ENCODE measurements around the gene DYNC2H1.

DYNC2H1 gene

GRCh38 chr11:103354656-103355055 is 245.4 kb downstream of the DYNC2H1 start (continued):
- TF ChIP-seq ZBTB49 (tag by site-specific recombination; IDR thresholded peaks at IDR 0.05; ENCODE audit: low read depth) (no peak), ZNF140 (tag by site-specific recombination; IDR thresholded peaks at IDR 0.05) (no peak), ZNF404 (tag by site-specific recombination; IDR thresholded peaks at IDR 0.05) (no peak), ZIC2 (tag by site-specific recombination; IDR thresholded peaks at IDR 0.05) (no peak)

DNA sequence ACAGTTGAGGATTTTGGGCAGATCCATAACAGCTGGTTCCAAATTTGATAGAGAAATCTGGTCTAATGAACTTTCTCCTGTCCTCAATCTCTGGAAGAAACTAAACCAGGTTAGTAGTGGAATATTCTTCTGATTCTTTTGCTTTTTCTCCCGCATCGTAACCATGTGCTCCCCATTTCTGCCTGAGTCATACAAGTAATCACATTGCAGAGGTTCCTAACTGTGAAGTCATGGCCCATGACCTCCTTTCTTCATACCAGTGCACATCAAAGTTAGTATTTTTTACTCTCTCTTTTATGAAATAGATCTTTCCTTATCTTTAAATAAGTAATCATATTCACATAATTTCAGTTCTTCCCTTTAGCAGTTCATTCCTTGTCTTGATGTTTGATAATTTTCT is 249.0 kb downstream of the DYNC2H1 start:
- ChIA-PET CTCF (interaction anchor here (1.6 kb wide), 1 partner anchor 13 kb away, joined by 4 read pairs; no protein-coding TSS in a partner anchor), POLR2A (no interaction called here)
- Histone ChIP-seq H3K27ac (ENCODE audit: extremely low read depth, low read depth, low read length) (no peak overlapping the region), H3K4me1 (ENCODE audit: control insufficient read depth, insufficient read depth, low read length) (no peaks in the 10 kb centered on the region), H3K9me3 (ENCODE audit: control insufficient read depth, insufficient read depth, low read depth, low read length) (no peaks in the 10 kb centered on the region), H3K36me3 (ENCODE audit: control insufficient read depth in 2 of 2, insufficient read depth in 1 of 2, low read length in 2 of 2) (no peaks in the 10 kb centered on the region; a peak in 1 of 3 replicates), H3K4me3 (ENCODE audit: low read depth, low read length) (no peak overlapping the region)
- TF ChIP-seq ZNF585B (tag by site-specific recombination; IDR thresholded peaks at IDR 0.05), result no peak
- no peak for TF ChIP-seq ZNF174 (tag by site-specific recombination; IDR thresholded peaks at IDR 0.05)
- no peak for TF ChIP-seq ATF2 (tag by site-specific recombination; IDR thresholded peaks at IDR 0.05; ENCODE audit: low read depth)
- no peak for TF ChIP-seq ZNF629 (tag by site-specific recombination; IDR thresholded peaks at IDR 0.05)
- TF ChIP-seq ZBTB6 (tag by site-specific recombination; IDR thresholded peaks at IDR 0.05), result no peak
- no peak for TF ChIP-seq PRDM4 (tag by site-specific recombination; IDR thresholded peaks at IDR 0.05)

- Histone ChIP-seq H3K27ac (ENCODE audit: extremely low read depth, low read depth, low read length) (no peak overlapping the region), H3K9me3 (ENCODE audit: control insufficient read depth, insufficient read depth, low read depth, low read length) (no peaks in the 10 kb centered on the region), H3K36me3 (ENCODE audit: control insufficient read depth in 2 of 2, insufficient read depth in 1 of 2, low read length in 2 of 2) (no peaks in the 10 kb centered on the region; a peak in 1 of 3 replicates), H3K4me1 (ENCODE audit: control insufficient read depth, insufficient read depth, low read length) (no peaks in the 10 kb centered on the region), H3K4me3 (ENCODE audit: low read depth, low read length) (no peak overlapping the region)
- ChIA-PET POLR2A (no interaction called here), CTCF (no interaction called here)
- TF ChIP-seq BCL6B (tag by site-specific recombination; IDR thresholded peaks at IDR 0.05) (no peak), HOXD13 (CRISPR knock-in tag; IDR thresholded peaks at IDR 0.05; ENCODE audit: borderline replicate concordance) (no peak), ZNF350 (tag by site-specific recombination; IDR thresholded peaks at IDR 0.05) (no peak), ZNF138 (tag by site-specific recombination; IDR thresholded peaks at IDR 0.05; ENCODE audit: borderline replicate concordance) (no peak), ZBTB44 (tag by site-specific recombination; IDR thresholded peaks at IDR 0.05) (no peak)
- TF ChIP-seq, protein P1, sequence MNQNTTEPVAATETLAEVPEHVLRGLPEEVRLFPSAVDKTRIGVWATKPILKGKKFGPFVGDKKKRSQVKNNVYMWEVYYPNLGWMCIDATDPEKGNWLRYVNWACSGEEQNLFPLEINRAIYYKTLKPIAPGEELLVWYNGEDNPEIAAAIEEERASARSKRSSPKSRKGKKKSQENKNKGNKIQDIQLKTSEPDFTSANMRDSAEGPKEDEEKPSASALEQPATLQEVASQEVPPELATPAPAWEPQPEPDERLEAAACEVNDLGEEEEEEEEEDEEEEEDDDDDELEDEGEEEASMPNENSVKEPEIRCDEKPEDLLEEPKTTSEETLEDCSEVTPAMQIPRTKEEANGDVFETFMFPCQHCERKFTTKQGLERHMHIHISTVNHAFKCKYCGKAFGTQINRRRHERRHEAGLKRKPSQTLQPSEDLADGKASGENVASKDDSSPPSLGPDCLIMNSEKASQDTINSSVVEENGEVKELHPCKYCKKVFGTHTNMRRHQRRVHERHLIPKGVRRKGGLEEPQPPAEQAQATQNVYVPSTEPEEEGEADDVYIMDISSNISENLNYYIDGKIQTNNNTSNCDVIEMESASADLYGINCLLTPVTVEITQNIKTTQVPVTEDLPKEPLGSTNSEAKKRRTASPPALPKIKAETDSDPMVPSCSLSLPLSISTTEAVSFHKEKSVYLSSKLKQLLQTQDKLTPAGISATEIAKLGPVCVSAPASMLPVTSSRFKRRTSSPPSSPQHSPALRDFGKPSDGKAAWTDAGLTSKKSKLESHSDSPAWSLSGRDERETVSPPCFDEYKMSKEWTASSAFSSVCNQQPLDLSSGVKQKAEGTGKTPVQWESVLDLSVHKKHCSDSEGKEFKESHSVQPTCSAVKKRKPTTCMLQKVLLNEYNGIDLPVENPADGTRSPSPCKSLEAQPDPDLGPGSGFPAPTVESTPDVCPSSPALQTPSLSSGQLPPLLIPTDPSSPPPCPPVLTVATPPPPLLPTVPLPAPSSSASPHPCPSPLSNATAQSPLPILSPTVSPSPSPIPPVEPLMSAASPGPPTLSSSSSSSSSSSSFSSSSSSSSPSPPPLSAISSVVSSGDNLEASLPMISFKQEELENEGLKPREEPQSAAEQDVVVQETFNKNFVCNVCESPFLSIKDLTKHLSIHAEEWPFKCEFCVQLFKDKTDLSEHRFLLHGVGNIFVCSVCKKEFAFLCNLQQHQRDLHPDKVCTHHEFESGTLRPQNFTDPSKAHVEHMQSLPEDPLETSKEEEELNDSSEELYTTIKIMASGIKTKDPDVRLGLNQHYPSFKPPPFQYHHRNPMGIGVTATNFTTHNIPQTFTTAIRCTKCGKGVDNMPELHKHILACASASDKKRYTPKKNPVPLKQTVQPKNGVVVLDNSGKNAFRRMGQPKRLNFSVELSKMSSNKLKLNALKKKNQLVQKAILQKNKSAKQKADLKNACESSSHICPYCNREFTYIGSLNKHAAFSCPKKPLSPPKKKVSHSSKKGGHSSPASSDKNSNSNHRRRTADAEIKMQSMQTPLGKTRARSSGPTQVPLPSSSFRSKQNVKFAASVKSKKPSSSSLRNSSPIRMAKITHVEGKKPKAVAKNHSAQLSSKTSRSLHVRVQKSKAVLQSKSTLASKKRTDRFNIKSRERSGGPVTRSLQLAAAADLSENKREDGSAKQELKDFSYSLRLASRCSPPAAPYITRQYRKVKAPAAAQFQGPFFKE (tag by site-specific recombination; IDR thresholded peaks at IDR 0.05; ENCODE audit: borderline replicate concordance), result no peak
These were observed 250.0 kb downstream of the DYNC2H1 start for GRCh38 chr11:103359216-103359615.
